GM10248 (cell line): ENCODE data around the gene TAGLN.
A peak's percentile ranks its signal among the peaks of the same experiment; 100 is the strongest.

Experiments used
- CTCF ChIA-PET: fragments of 300-600 bp; sonication (Branson Sonifier 250); formaldehyde crosslinking; extraction: SDS; loops from one replicate; lab custom pipeline; 2021; ENCODE audit warnings: antibody characterized with exemption; lab: Yijun Ruan, JAX
- POLR2A ChIA-PET: fragments of 350-650 bp; sonication (Branson Sonifier 250); formaldehyde crosslinking; extraction: SDS; loops from one replicate; lab custom pipeline; 2020; ENCODE audit warnings: antibody characterized with exemption; lab: Yijun Ruan, JAX
- DNase-seq: peaks from one replicate; pipeline ENCODE4 v3.0.0; 2012; ENCODE audit errors: extremely low spot score
- TF ChIP-seq, protein P1 (sequence below): IDR thresholded peaks from 2 replicates; pipeline ENCODE4 v1.5.1; 2012; ENCODE audit warnings: mild to moderate bottlenecking, low read depth; ENCODE audit errors: extremely low read depth, missing control alignments, control extremely low read depth

TAGLN gene

DNA sequence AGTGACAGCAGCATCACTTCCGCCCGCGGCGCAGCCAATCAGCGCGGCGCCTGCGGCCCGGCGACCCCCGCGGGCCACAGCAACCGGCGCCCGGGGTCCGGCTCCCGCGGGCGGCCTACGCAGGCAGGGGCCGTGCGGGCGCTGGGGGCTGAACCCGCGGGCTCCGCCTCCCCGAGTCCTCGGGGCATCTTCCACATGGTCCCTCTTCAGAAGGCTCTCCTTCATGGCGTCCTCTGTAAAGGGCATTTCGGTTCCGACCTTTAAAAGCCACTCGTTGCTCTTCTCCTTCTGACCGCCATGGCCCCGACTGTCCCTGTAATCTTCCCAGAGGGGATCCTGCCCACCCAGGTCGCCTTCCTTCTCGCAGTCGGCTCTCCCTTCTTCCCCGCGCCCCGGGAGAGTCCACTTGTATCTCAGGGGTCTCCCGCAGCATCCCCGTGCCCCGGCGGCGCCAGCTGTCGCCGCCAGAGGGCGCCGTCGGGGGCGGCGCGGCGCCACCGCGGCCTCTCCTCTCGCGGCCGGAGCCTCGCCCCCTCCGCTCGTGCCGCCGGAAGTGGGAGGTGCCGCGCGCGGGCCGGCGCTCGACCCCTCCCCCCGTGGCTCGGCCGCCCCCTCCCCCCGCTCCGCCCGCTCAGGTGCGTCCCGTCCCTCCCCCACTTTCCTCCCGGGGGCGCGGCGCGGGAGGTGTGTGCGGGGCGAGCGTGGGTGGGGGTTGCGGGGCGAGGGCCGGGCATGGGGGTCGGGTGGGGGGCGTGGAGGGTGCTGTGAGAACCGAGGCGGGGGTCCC, 33.1 kb downstream of the TAGLN start, which contains the start of gene RNF214:
Gene RNF214, plus strand, starts transcription at position 580 of the 787 bp plus-strand sequence. CDS start 1,602 bp downstream, outside the sequence.
- POLR2A ChIA-PET, result no interaction called here
- DNase-seq, result peak; percentile 98
- TF ChIP-seq, protein P1, sequence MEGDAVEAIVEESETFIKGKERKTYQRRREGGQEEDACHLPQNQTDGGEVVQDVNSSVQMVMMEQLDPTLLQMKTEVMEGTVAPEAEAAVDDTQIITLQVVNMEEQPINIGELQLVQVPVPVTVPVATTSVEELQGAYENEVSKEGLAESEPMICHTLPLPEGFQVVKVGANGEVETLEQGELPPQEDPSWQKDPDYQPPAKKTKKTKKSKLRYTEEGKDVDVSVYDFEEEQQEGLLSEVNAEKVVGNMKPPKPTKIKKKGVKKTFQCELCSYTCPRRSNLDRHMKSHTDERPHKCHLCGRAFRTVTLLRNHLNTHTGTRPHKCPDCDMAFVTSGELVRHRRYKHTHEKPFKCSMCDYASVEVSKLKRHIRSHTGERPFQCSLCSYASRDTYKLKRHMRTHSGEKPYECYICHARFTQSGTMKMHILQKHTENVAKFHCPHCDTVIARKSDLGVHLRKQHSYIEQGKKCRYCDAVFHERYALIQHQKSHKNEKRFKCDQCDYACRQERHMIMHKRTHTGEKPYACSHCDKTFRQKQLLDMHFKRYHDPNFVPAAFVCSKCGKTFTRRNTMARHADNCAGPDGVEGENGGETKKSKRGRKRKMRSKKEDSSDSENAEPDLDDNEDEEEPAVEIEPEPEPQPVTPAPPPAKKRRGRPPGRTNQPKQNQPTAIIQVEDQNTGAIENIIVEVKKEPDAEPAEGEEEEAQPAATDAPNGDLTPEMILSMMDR, result peak; percentile 85
- CTCF ChIA-PET, result interaction anchor here (0.8 to 9.2 kb wide), 11 partner anchors 8 to 352 kb away, joined by 3 to 118 read pairs (median 5); partner anchors contain the start of genes PAFAH1B2 and SIDT2

GRCh38 chr11:117232911-117233409, 33.8 kb downstream of the TAGLN start:
- ChIA-PET POLR2A (no interaction called here), CTCF (interaction anchor here (3.9 kb wide), 1 partner anchor 11 kb away, joined by 17 read pairs; no protein-coding TSS in a partner anchor)
- TF ChIP-seq, protein P1, result no peak
- DNase-seq, result peak; percentile 54

GRCh38 chr11:117238221-117238620, 39.1 kb downstream of the TAGLN start:
- ChIA-PET POLR2A (no interaction called here), CTCF (interaction anchor here (1.0 to 4.9 kb wide), 2 partner anchors 12 to 58 kb away, joined by 3 to 19 read pairs; no protein-coding TSS in a partner anchor)
- TF ChIP-seq, protein P1, result no peak
- DNase-seq, result no peak

- POLR2A ChIA-PET, result no interaction called here
- DNase-seq, result no peak
- TF ChIP-seq, protein P1, result no peak
- CTCF ChIA-PET, result interaction anchor here (1.0 to 4.9 kb wide), 3 partner anchors 13 to 59 kb away, joined by 3 to 19 read pairs (median 3); no protein-coding TSS in a partner anchor
Measured at GRCh38 chr11:117239295-117239694, 40.1 kb downstream of the TAGLN start.

DNA sequence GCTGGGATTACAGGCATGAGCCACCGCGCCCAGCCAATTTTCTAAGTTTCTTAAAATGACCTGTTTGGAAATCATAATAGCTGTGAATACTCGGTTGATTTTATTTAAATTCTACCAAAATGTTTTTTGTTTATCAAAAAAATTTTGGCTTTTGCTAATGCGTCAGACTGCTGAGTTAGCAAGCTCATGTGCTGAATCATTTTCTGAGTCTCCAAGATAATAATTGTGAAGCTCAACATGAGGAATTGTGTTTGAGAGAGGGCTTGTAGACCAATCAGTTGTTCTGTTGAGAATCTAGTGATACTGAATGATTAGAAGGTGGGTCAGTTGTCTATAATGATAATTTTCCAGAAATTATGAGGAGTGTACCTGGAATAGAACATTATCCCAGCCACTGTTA, 49.2 kb downstream of the TAGLN start:
- DNase-seq, result no peak
- POLR2A ChIA-PET, result no interaction called here
- TF ChIP-seq, protein P1, result no peak
- CTCF ChIA-PET, result interaction anchor here (0.8 kb wide), 1 partner anchor 22 kb away, joined by 3 read pairs; no protein-coding TSS in a partner anchor

DNA sequence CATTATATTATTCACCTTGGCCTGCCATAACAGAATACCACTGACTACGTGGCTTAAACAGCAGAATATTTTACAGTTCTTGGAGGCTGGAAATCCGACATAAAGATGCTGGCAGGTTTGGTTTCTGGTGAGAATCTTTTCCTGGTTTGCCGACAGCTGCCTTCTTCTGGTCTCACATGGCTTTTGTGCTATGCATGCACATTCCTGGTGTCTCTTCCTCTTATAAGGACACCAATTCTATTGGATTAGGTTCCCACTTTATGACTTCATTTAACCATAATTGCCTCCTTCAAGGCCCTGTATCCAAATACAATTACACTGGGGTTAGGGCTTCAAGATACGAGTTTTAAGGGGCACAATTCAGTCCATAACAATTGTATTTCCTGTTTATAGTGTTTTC, 50.4 kb downstream of the TAGLN start:
- TF ChIP-seq, protein P1, result no peak
- DNase-seq, result no peak
- CTCF ChIA-PET, result no interaction called here
- POLR2A ChIA-PET, result no interaction called here
